Neuronal stem cell (in vitro differentiated cells): ENCODE results near the gene ITPKC.

Source experiments
- DNase-seq: peaks from one replicate; pipeline ENCODE4 v3.0.0-alpha.2; 2013; ENCODE audit warnings: low spot score
- H2AFZ ChIP-seq: one replicate; pipeline ENCODE4 v1.6.1; 2013; ENCODE audit warnings: mild to moderate bottlenecking, low read length, inconsistent platforms
- H2AK5ac ChIP-seq: 2 replicates; pipeline ENCODE4 v1.6.1; 2013; ENCODE audit warnings: low read depth, mild to moderate bottlenecking, inconsistent platforms, low read length, moderate library complexity, mixed read lengths
- H2BK120ac ChIP-seq: 2 replicates; pipeline ENCODE4 v1.6.1; 2013; ENCODE audit warnings: low read depth, mild to moderate bottlenecking, inconsistent platforms, low read length, moderate library complexity, mixed read lengths
- H2BK12ac ChIP-seq: one replicate; pipeline ENCODE4 v1.6.1; 2013; ENCODE audit warnings: low read length, inconsistent platforms
- H2BK15ac ChIP-seq: 2 replicates; pipeline ENCODE4 v1.6.1; 2013; ENCODE audit warnings: mild to moderate bottlenecking, low read length, inconsistent platforms, mixed read lengths
- H2BK5ac ChIP-seq: one replicate; pipeline ENCODE4 v1.6.1; 2013; ENCODE audit warnings: inconsistent platforms, mild to moderate bottlenecking, low read length, moderate library complexity
- H3K14ac ChIP-seq: one replicate; pipeline ENCODE4 v1.6.1; 2013; ENCODE audit warnings: low read length, inconsistent platforms
- H3K18ac ChIP-seq: 2 replicates; pipeline ENCODE4 v1.6.1; 2013; ENCODE audit warnings: low read length, inconsistent platforms
- H3K23ac ChIP-seq: 2 replicates; pipeline ENCODE4 v1.6.1; 2013; ENCODE audit warnings: low read depth, mild to moderate bottlenecking, mixed read lengths, low read length, inconsistent platforms; ENCODE audit not compliant: poor library complexity
- H3K27ac ChIP-seq: replicated peaks from 3 replicates; pipeline ENCODE4 v1.5.1; 2013; ENCODE audit warnings: low read length, inconsistent platforms
- H3K27me3 ChIP-seq, 3 experiments: 2 replicates each; pipeline ENCODE4 v1.6.1; 2013; ENCODE audit warnings: low read length in 3 of 3, mild to moderate bottlenecking in 2 of 3, inconsistent platforms in 1 of 3, low read depth in 1 of 3, mixed read lengths in 1 of 3, moderate library complexity in 1 of 3; ENCODE audit not compliant: control insufficient read depth in 3 of 3, insufficient read depth in 3 of 3
- H3K36me3 ChIP-seq, 2 donors: replicated peaks in 1 of 2; 2 replicates each; pipeline ENCODE4 v1.6.1; 2013; ENCODE audit warnings: low read length in 2 of 2; ENCODE audit not compliant: control insufficient read depth in 2 of 2, insufficient read depth in 2 of 2
- H3K4ac ChIP-seq: 2 replicates; pipeline ENCODE4 v1.6.1; 2013; ENCODE audit warnings: inconsistent platforms, mild to moderate bottlenecking, low read length, moderate library complexity
- H3K4me1 ChIP-seq, 2 donors: 1 replicate in 1 of 2; 2 replicates in 1 of 2; pipeline ENCODE4 v1.6.1; 2013; ENCODE audit warnings: low read length in 2 of 2, low read depth in 1 of 2; ENCODE audit not compliant: control insufficient read depth in 2 of 2, insufficient read depth in 1 of 2
- H3K4me2 ChIP-seq: one replicate; pipeline ENCODE4 v1.6.1; 2013; ENCODE audit warnings: mild to moderate bottlenecking, low read length, inconsistent platforms; ENCODE audit not compliant: insufficient read depth, poor library complexity, severe bottlenecking
- H3K4me3 ChIP-seq, 2 donors: 2 replicates each; pipeline ENCODE4 v1.5.1; 2013; ENCODE audit warnings: low read length in 2 of 2, mild to moderate bottlenecking in 2 of 2, inconsistent platforms in 1 of 2, moderate library complexity in 1 of 2
- H3K79me1 ChIP-seq: one replicate; pipeline ENCODE4 v1.6.1; 2013; ENCODE audit warnings: low read depth, mild to moderate bottlenecking, inconsistent platforms, low read length, moderate library complexity
- H3K9ac ChIP-seq: one replicate; pipeline ENCODE4 v1.6.1; 2013; ENCODE audit warnings: mild to moderate bottlenecking, low read depth, low read length, inconsistent platforms; ENCODE audit not compliant: poor library complexity
- H3K9me3 ChIP-seq, 2 donors: replicated peaks in 1 of 2; 2 replicates each; pipeline versions ENCODE3 to v1.6.1; 2013; ENCODE audit warnings: low read length in 2 of 2, mild to moderate bottlenecking in 2 of 2, inconsistent platforms in 1 of 2, low read depth in 1 of 2, mixed read lengths in 1 of 2, moderate library complexity in 1 of 2; ENCODE audit not compliant: control insufficient read depth in 2 of 2, insufficient read depth in 1 of 2
- H4K8ac ChIP-seq: one replicate; pipeline ENCODE4 v1.6.1; 2013; ENCODE audit warnings: low read depth, mild to moderate bottlenecking, inconsistent platforms, low read length, moderate library complexity
- H4K91ac ChIP-seq: one replicate; pipeline ENCODE4 v1.6.1; 2013; ENCODE audit warnings: low read length, low read depth, mild to moderate bottlenecking, inconsistent platforms; ENCODE audit not compliant: poor library complexity
- WGBS, 2 donors: extraction: QIAGEN DNeasy Blood & Tissue Kit; methylation state at CpG; one replicate each; pipeline ENCODE4 v1.1.7; 2013; ENCODE audit warnings: missing lambda C conversion rate in 2 of 2, mixed read lengths in 1 of 2; ENCODE audit not compliant: insufficient read length in 2 of 2, insufficient replicate concordance in 1 of 2; ENCODE audit errors: extremely low coverage in 2 of 2; 5-methylcytosine and 5-hydroxymethylcytosine counted together

ITPKC gene

DNA sequence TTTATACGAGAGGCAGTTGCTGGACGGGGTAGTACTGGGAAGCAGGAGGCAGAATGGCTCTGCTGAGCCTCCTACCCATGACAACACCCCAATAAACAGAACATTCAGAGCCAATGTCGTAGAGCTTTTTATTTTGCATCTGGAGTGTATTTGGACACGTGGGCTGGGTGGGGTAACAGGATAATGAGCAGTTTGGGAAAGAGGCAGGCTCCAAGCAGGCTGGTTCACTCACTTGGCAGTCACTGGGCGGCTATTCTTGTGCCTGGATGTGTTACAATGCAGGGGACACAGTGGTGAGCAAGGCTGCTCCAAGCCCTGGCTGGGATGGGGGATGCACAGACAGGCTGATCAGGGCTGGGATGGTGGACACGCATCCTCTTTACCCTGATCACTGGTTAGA, 23.8 kb downstream of the ITPKC start:
- WGBS, 2 donors = no CpG with 5 or more reads among the region's 6 CpGs
- Histone ChIP-seq H3K36me3 (peaks cover 27 to 64% of the 10 kb centered on the region in 2 donors), H3K4ac (no peak overlapping the region), H3K23ac (no peak overlapping the region), H2BK15ac (no peak overlapping the region), H3K4me3 (peak overlapping the region in 1 of 2 donors; percentile 46), H3K27ac (no peak overlapping the region), H2AFZ (no peak overlapping the region), H3K79me1 (peaks cover 3% of the 10 kb centered on the region), H2BK120ac (no peak overlapping the region), H3K4me2 (no peak overlapping the region), H2BK12ac (no peak overlapping the region), H3K9me3 (peaks cover 0 to 1% of the 10 kb centered on the region in 2 donors), H3K9ac (peak overlapping the region; percentile 34), H3K18ac (no peak overlapping the region), H4K8ac (no peak overlapping the region), H3K14ac (no peak overlapping the region), H3K4me1 (peaks cover 0 to 1% of the 10 kb centered on the region in 2 donors), H3K27me3 (no peaks in the 10 kb centered on the region), H2BK5ac (no peak overlapping the region), H4K91ac (no peak overlapping the region), H2AK5ac (no peak overlapping the region)
- no peak for DNase-seq

DNA sequence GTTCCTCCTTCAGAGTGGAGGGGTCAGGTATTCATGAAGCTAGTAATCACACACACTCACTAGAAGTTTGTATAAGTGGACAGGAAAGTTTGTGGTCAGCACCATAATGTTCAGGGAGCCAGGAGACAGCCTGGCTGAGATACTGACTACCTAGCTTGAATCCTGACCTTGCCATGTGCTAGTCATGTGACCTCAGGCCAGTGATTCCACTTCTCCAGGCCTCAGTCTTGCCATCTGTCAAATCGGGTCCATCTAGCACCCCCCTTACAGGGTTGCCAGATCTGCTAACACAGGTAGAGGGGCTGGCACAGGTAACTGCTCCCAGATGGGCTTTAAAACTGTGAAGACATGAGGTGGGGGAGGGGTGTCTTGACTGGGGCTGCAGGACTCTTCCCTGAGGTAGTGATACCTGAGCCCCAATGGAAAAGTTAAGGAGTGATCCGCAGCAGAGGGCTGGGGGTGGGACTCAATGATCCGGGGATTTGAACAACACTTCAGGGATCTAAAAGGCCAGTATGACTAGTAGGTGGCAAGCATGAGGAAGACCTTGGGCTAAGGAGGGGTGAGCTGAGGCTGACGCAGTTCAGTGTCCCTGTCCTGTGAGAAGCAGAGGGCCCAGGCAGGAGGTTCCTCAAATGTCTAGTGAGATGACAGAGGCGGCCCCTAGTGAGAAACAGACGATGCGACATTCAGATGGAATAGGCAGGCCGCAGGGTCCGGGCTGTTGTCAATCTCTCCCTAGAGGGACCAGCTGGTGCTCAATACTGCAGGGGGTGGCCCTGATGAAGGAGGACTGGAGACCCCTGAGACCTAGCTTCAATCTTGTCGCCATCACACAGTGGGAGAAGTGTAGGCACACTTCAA, 24.8 kb downstream of the ITPKC start:
- Histone ChIP-seq H2BK15ac (no peak overlapping the region), H3K9me3 (peaks cover 0 to 1% of the 10 kb centered on the region in 2 donors), H2AK5ac (no peak overlapping the region), H3K4ac (no peak overlapping the region), H2BK120ac (no peak overlapping the region), H3K14ac (no peak overlapping the region), H3K9ac (no peak overlapping the region), H3K36me3 (peaks cover 23 to 57% of the 10 kb centered on the region in 2 donors), H2BK12ac (no peak overlapping the region), H3K4me1 (peaks cover 0 to 1% of the 10 kb centered on the region in 2 donors), H2AFZ (no peak overlapping the region), H3K79me1 (peaks cover 3% of the 10 kb centered on the region), H3K23ac (peak overlapping the region; percentile 95), H4K8ac (no peak overlapping the region), H4K91ac (no peak overlapping the region), H3K27ac (no peak overlapping the region), H3K18ac (no peak overlapping the region), H3K4me3 (peak overlapping the region in 1 of 2 donors; percentile 45), H3K27me3 (no peaks in the 10 kb centered on the region), H2BK5ac (no peak overlapping the region), H3K4me2 (no peak overlapping the region)
- DNase-seq = no peak
- no CpG with 5 or more reads among the region's 10 CpGs for WGBS, 2 donors

DNA sequence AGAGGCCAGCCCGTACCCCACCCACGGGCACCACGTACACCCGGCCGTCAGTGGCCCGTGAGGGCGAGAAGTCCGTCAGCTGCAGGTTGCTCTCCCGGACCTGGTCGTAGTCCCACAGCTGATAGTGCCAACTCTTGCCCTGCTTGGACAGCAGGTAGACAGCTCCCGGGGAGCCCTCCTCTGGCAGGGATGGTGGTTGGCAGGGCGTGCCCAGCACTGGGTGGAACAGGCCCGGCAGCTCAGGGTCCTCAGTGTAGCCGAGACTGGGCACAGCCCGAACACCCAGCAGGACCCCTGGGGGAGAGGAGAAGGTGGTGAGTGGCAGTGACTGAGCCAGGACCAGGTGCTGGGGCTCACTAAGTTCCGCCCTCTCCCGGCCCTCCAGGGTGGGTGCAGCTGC, 25.6 kb downstream of the ITPKC start:
- Histone ChIP-seq H3K23ac (peak overlapping the region; percentile 95), H3K14ac (no peak overlapping the region), H3K4me3 (peak overlapping the region in 1 of 2 donors; percentile 45), H4K8ac (no peak overlapping the region), H4K91ac (no peak overlapping the region), H2AFZ (no peak overlapping the region), H3K4me2 (no peak overlapping the region), H2BK5ac (no peak overlapping the region), H3K18ac (no peak overlapping the region), H3K36me3 (peaks cover 17 to 49% of the 10 kb centered on the region in 2 donors), H3K27me3 (no peaks in the 10 kb centered on the region), H2BK120ac (no peak overlapping the region), H3K9me3 (peaks cover 0 to 1% of the 10 kb centered on the region in 2 donors), H2AK5ac (no peak overlapping the region), H2BK15ac (no peak overlapping the region), H3K4ac (no peak overlapping the region), H3K4me1 (peaks cover 0 to 1% of the 10 kb centered on the region in 2 donors), H3K9ac (no peak overlapping the region), H3K27ac (no peak overlapping the region), H3K79me1 (peaks cover 3% of the 10 kb centered on the region), H2BK12ac (no peak overlapping the region)
- DNase-seq = no peak
- no CpG with 5 or more reads among the region's 17 CpGs for WGBS, 2 donors

DNA sequence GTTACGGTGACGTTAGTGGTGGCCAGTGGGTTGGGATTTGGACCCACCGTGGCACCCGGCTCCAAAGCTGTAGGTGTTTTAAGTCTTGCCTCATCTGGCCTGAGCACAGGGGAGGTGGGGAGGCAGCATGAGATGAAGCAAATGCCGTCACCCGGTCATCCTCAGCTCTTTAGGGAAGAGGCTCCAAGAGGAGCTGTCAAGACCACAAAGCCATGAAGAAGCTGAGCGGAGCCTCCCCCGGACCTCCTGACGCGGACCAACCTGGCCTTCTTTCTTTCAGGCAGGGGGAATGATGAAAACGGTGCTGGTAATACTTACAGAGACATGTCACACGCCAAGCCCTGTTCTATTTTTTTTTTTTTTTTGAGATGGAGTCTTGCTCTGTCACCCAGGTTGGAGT, 26.0 kb downstream of the ITPKC start:
- no peak overlapping the region for H2AK5ac ChIP-seq
- H3K4me3 ChIP-seq = no peak overlapping the region
- no peak for DNase-seq
- H3K79me1 ChIP-seq = peaks cover 3% of the 10 kb centered on the region
- no peak overlapping the region for H3K4ac ChIP-seq
- H3K36me3 ChIP-seq = peaks cover 17 to 48% of the 10 kb centered on the region in 2 donors
- H3K9me3 ChIP-seq = peaks cover 0 to 1% of the 10 kb centered on the region in 2 donors
- no peak overlapping the region for H3K23ac ChIP-seq
- H2BK15ac ChIP-seq = no peak overlapping the region
- H3K14ac ChIP-seq = no peak overlapping the region
- H3K27ac ChIP-seq = no peak overlapping the region
- H2BK12ac ChIP-seq = no peak overlapping the region
- peaks cover 0 to 1% of the 10 kb centered on the region in 2 donors for H3K4me1 ChIP-seq
- no CpG with 5 or more reads among the region's 12 CpGs for WGBS, 2 donors
- H3K27me3 ChIP-seq = no peaks in the 10 kb centered on the region
- H4K91ac ChIP-seq = no peak overlapping the region
- H3K4me2 ChIP-seq = no peak overlapping the region
- no peak overlapping the region for H2BK120ac ChIP-seq
- no peak overlapping the region for H3K9ac ChIP-seq
- H4K8ac ChIP-seq = no peak overlapping the region
- H3K18ac ChIP-seq = no peak overlapping the region
- no peak overlapping the region for H2BK5ac ChIP-seq
- H2AFZ ChIP-seq = no peak overlapping the region
